ENCODE results near the gene ATP5F1A.

- TF ChIP-seq CTCF (IDR thresholded peaks at IDR 0.05; ENCODE audit: low read length) (no peak), EZH2phosphoT487 (IDR thresholded peaks at IDR 0.05; ENCODE audit: low read length) (no peak)
Measured at GRCh38 chr18:46072959-46073358, 25.1 kb downstream of the ATP5F1A start.
